Mesothelial cell of epicardium (in vitro differentiated cells): Measurements from ENCODE around the gene SLC44A1. TPM values are rescaled to one million over a fixed set of nuclear protein-coding genes. Genes with fewer than 3 reads are reported as not detected.

ENCODE experiments used
- DNase-seq, 2 experiments: peaks; one replicate each; pipeline ENCODE4 v3.0.0; 2021; ENCODE audit warnings: low spot score in 2 of 2; ENCODE audit not compliant: unreplicated experiment in 2 of 2
- H3K27ac Mint-ChIP-seq: 2 replicates; pipeline ENCODE4 v1.8.0; 2021; ENCODE audit warnings: mixed read lengths
- H3K27me3 Mint-ChIP-seq: 2 replicates; pipeline ENCODE4 v1.8.0; 2021; ENCODE audit warnings: low read depth, mixed read lengths
- H3K36me3 Mint-ChIP-seq: 2 replicates; pipeline ENCODE4 v1.8.0; 2021; ENCODE audit warnings: mixed read lengths
- H3K4me1 Mint-ChIP-seq: 2 replicates; pipeline ENCODE4 v1.8.0; 2021; ENCODE audit warnings: mixed read lengths
- H3K4me3 Mint-ChIP-seq: 2 replicates; pipeline ENCODE4 v1.8.0; 2021; ENCODE audit warnings: mild to moderate bottlenecking, moderate library complexity, mixed read lengths
- H3K9me3 Mint-ChIP-seq: 2 replicates; pipeline ENCODE4 v1.8.0; 2021; ENCODE audit warnings: mixed read lengths
- total RNA-seq: library from RNA; stranded (reverse); gene quantifications from 3 replicates; pipeline ENCODE4 v1.2.1, GENCODE V29; 2021
- TF ChIP-seq, protein P1 (sequence below): fragments of 200-600 bp; sonication (generic); IDR thresholded peaks from one replicate; pipeline ENCODE4 v1.5.0; 2021; ENCODE audit warnings: antibody characterized with exemption; ENCODE audit not compliant: unreplicated experiment

SLC44A1 gene
- total RNA-seq, 1 donor from 2014 or later: 49.0 TPM

GRCh38 chr9:105399117-105399516 is 154.7 kb downstream of the SLC44A1 start:
- Mint-ChIP-seq H3K9me3 (no peaks in the 10 kb centered on the region), H3K27me3 (no peaks in the 10 kb centered on the region), H3K27ac (no peak overlapping the region), H3K4me3 (no peak overlapping the region), H3K4me1 (peaks cover 6% of the 10 kb centered on the region), H3K36me3 (no peaks in the 10 kb centered on the region)
- no peak for DNase-seq
- TF ChIP-seq, protein P1, sequence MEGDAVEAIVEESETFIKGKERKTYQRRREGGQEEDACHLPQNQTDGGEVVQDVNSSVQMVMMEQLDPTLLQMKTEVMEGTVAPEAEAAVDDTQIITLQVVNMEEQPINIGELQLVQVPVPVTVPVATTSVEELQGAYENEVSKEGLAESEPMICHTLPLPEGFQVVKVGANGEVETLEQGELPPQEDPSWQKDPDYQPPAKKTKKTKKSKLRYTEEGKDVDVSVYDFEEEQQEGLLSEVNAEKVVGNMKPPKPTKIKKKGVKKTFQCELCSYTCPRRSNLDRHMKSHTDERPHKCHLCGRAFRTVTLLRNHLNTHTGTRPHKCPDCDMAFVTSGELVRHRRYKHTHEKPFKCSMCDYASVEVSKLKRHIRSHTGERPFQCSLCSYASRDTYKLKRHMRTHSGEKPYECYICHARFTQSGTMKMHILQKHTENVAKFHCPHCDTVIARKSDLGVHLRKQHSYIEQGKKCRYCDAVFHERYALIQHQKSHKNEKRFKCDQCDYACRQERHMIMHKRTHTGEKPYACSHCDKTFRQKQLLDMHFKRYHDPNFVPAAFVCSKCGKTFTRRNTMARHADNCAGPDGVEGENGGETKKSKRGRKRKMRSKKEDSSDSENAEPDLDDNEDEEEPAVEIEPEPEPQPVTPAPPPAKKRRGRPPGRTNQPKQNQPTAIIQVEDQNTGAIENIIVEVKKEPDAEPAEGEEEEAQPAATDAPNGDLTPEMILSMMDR: no peak

DNA sequence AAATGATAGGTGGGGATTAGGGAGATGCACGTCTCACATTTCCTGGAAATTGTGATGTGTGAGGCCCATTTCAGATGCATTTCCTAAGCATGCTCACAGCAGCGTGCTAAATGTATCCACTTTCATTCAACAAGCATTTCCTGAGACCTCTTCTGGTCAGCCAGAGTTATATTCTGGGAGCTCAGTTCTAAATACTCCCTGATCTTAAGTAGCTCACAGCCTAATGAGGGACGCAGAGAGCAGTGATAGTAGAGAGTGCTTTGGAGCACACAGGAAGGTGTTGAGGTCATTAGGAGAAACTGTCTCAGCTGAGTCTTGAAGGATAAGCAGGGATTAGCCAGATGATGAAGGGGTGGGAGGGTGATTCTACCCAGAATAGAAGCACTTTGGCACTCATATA is 157.2 kb downstream of the SLC44A1 start:
- Mint-ChIP-seq H3K36me3 (peaks cover 2% of the 10 kb centered on the region), H3K4me1 (peaks cover 1% of the 10 kb centered on the region), H3K27ac (no peak overlapping the region), H3K27me3 (no peaks in the 10 kb centered on the region), H3K4me3 (no peak overlapping the region), H3K9me3 (peaks cover 4% of the 10 kb centered on the region)
- DNase-seq: no peak
- TF ChIP-seq, protein P1: no peak

- peaks cover 1% of the 10 kb centered on the region for H3K4me1 Mint-ChIP-seq
- no peak overlapping the region for H3K4me3 Mint-ChIP-seq
- no peak for DNase-seq
- TF ChIP-seq, protein P1: no peak
- no peak overlapping the region for H3K27ac Mint-ChIP-seq
- H3K27me3 Mint-ChIP-seq: no peaks in the 10 kb centered on the region
- H3K36me3 Mint-ChIP-seq: peaks cover 7% of the 10 kb centered on the region
- peaks cover 12% of the 10 kb centered on the region for H3K9me3 Mint-ChIP-seq
These were observed 159.2 kb downstream of the SLC44A1 start for GRCh38 chr9:105403552-105404248.

- no peaks in the 10 kb centered on the region for H3K27me3 Mint-ChIP-seq
- no peak for DNase-seq
- no peaks in the 10 kb centered on the region for H3K4me1 Mint-ChIP-seq
- H3K4me3 Mint-ChIP-seq: no peak overlapping the region
- TF ChIP-seq, protein P1: no peak
- H3K9me3 Mint-ChIP-seq: peaks cover 27% of the 10 kb centered on the region
- no peak overlapping the region for H3K27ac Mint-ChIP-seq
- peaks cover 7% of the 10 kb centered on the region for H3K36me3 Mint-ChIP-seq
These were observed 161.2 kb downstream of the SLC44A1 start for GRCh38 chr9:105405514-105406131.

DNA sequence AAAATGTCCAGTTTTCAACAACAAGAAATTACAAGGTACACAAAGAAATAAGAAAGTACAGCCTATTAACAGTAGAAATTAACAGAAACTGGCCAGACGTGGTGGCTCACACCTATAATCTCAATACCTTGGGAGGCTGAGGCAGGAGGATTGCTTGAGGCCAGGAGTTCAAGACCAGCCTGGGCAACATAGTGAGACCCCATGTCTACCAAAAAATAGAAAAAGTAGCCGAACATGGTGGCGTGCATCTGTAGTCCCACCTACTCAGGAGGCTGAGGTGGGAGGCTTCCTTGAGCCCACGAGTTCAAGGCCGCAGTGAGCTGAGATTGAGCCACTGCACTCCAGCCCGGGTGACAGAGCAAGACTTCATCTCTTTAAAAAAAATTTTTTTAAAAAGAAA is 161.9 kb downstream of the SLC44A1 start:
- H3K4me3 Mint-ChIP-seq: no peak overlapping the region
- H3K4me1 Mint-ChIP-seq: no peaks in the 10 kb centered on the region
- DNase-seq: no peak
- H3K9me3 Mint-ChIP-seq: peaks cover 32% of the 10 kb centered on the region
- no peaks in the 10 kb centered on the region for H3K27me3 Mint-ChIP-seq
- TF ChIP-seq, protein P1: no peak
- H3K27ac Mint-ChIP-seq: no peak overlapping the region
- H3K36me3 Mint-ChIP-seq: peaks cover 10% of the 10 kb centered on the region
